ENCODE results near the gene TMEM101. TPM values are rescaled to one million over a fixed set of nuclear protein-coding genes. Genes with fewer than 3 reads are reported as not detected.
A peak's percentile ranks its signal among the peaks of the same experiment; 100 is the strongest.

Gene TMEM101
- total and polyA plus RNA-seq, 2 of the 13 experiments (the other 11 are each of a cell fraction or from before 2014, with no cell fraction given), result 72.0 to 100 TPM

DNA sequence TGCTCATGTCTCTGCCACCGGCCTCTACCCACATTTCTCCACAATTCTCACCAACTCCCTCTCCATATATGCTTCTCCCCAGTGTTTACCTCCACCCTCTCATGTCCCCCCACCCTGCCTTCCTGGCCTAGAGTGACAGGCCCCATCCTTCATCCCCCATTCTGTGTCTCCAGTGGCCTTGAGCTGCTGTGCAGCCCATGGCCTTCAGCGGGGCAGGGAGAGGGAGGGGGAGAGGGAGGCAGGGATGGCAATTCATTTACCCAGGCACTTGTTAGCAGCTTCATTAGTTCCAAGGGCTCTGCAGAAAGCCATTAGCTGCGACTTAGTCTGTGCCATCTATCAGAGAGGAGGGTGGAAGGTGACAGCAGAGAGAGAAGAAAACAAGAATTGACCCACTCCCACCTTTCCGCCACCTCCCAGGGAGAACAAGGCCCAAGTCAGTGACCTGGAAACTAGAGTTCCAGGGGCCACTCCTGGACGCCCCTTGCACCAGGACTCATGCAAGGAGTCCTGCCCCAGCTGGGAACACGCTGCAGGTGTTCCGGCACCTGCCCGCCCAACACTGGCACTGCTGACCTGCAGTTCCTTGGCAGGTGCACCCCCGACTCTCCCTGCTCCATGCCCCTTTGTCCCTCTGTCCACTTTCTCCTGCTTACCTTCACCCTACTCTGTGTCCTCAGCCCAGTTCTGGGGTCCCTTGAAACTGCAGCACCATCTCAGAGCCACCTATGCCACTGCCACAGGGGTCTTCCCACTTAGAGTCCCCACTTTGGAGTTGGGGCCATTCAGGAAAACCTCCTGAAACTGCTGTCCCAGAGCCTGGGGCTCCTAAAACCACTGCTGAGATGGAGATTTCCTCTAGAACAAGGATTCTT is 37.6 kb downstream of the TMEM101 start (continued):
- no peak for TF ChIP-seq MXI1 (IDR thresholded peaks at IDR 0.05; ENCODE audit: borderline replicate concordance, low read depth, low read length)
- peak; percentile 20; the same call in 1 of the 2 replicates for TF ChIP-seq TBX2 (CRISPR knock-in tag; IDR thresholded peaks at IDR 0.05; ENCODE audit: borderline replicate concordance)
- no peak; the same call in 1 of the 2 replicates for TF ChIP-seq ETV5 (CRISPR knock-in tag; IDR thresholded peaks at IDR 0.05; ENCODE audit: borderline replicate concordance)
- no peak for TF ChIP-seq SMAD1 (CRISPR knock-in tag; IDR thresholded peaks at IDR 0.05; ENCODE audit: borderline replicate concordance, low read depth)
- TF ChIP-seq, protein P1, sequence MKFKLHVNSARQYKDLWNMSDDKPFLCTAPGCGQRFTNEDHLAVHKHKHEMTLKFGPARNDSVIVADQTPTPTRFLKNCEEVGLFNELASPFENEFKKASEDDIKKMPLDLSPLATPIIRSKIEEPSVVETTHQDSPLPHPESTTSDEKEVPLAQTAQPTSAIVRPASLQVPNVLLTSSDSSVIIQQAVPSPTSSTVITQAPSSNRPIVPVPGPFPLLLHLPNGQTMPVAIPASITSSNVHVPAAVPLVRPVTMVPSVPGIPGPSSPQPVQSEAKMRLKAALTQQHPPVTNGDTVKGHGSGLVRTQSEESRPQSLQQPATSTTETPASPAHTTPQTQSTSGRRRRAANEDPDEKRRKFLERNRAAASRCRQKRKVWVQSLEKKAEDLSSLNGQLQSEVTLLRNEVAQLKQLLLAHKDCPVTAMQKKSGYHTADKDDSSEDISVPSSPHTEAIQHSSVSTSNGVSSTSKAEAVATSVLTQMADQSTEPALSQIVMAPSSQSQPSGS (CRISPR knock-in tag; IDR thresholded peaks at IDR 0.05), result no peak
- TF ChIP-seq, protein P2, sequence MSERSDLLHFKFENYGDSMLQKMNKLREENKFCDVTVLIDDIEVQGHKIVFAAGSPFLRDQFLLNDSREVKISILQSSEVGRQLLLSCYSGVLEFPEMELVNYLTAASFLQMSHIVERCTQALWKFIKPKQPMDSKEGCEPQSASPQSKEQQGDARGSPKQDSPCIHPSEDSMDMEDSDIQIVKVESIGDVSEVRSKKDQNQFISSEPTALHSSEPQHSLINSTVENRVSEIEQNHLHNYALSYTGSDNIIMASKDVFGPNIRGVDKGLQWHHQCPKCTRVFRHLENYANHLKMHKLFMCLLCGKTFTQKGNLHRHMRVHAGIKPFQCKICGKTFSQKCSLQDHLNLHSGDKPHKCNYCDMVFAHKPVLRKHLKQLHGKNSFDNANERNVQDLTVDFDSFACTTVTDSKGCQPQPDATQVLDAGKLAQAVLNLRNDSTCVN (CRISPR knock-in tag; IDR thresholded peaks at IDR 0.05; ENCODE audit: borderline replicate concordance), result no peak
- TF ChIP-seq, protein P3, sequence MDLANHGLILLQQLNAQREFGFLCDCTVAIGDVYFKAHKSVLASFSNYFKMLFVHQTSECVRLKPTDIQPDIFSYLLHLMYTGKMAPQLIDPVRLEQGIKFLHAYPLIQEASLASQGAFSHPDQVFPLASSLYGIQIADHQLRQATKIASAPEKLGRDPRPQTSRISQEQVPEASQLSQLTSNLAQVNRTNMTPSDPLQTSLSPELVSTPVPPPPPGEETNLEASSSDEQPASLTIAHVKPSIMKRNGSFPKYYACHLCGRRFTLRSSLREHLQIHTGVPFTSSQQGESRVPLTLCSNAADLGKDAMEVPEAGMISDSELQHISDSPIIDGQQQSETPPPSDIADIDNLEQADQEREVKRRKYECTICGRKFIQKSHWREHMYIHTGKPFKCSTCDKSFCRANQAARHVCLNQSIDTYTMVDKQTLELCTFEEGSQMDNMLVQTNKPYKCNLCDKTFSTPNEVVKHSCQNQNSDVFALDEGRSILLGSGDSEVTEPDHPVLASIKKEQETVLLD (CRISPR knock-in tag; IDR thresholded peaks at IDR 0.05; ENCODE audit: low read depth), result no peak
- no peak for TF ChIP-seq ARNT (IDR thresholded peaks at IDR 0.05)
- TF ChIP-seq ZNF687 (CRISPR knock-in tag; IDR thresholded peaks at IDR 0.05), result peak; percentile 45
- no peak for TF ChIP-seq ELF1 (CRISPR knock-in tag; IDR thresholded peaks at IDR 0.05)
- TF ChIP-seq ZFP90 (CRISPR knock-in tag; IDR thresholded peaks at IDR 0.05; ENCODE audit: borderline replicate concordance), result no peak
- no peak for TF ChIP-seq SRSF9 (IDR thresholded peaks at IDR 0.05; ENCODE audit: borderline replicate concordance, insufficient read depth, low read depth, low read length, poor library complexity, severe bottlenecking)
- peak; percentile 87 for TF ChIP-seq SALL1 (CRISPR knock-in tag; IDR thresholded peaks at IDR 0.05)
- no peak for TF ChIP-seq ZNF543 (CRISPR knock-in tag; IDR thresholded peaks at IDR 0.05)
- no peak for TF ChIP-seq ZMYM3 (CRISPR knock-in tag; IDR thresholded peaks at IDR 0.05)
- no peak for TF ChIP-seq ZMYM2 (CRISPR knock-in tag; IDR thresholded peaks at IDR 0.05)
- no peak for TF ChIP-seq KDM2A (CRISPR knock-in tag; IDR thresholded peaks at IDR 0.05; ENCODE audit: borderline replicate concordance, low read depth)

All from HepG2 (cell line).